Neuronal stem cell (in vitro differentiated cells): Measurements from ENCODE around the gene GPT2.

Experiments used
- DNase-seq: peaks from one replicate; pipeline ENCODE4 v3.0.0-alpha.2; 2013; ENCODE audit warnings: low spot score
- H2AFZ ChIP-seq: one replicate; pipeline ENCODE4 v1.6.1; 2013; ENCODE audit warnings: mild to moderate bottlenecking, low read length, inconsistent platforms
- H2AK5ac ChIP-seq: 2 replicates; pipeline ENCODE4 v1.6.1; 2013; ENCODE audit warnings: low read depth, mild to moderate bottlenecking, inconsistent platforms, low read length, moderate library complexity, mixed read lengths
- H2BK120ac ChIP-seq: 2 replicates; pipeline ENCODE4 v1.6.1; 2013; ENCODE audit warnings: low read depth, mild to moderate bottlenecking, inconsistent platforms, low read length, moderate library complexity, mixed read lengths
- H2BK12ac ChIP-seq: one replicate; pipeline ENCODE4 v1.6.1; 2013; ENCODE audit warnings: low read length, inconsistent platforms
- H2BK15ac ChIP-seq: 2 replicates; pipeline ENCODE4 v1.6.1; 2013; ENCODE audit warnings: mild to moderate bottlenecking, low read length, inconsistent platforms, mixed read lengths
- H2BK5ac ChIP-seq: one replicate; pipeline ENCODE4 v1.6.1; 2013; ENCODE audit warnings: inconsistent platforms, mild to moderate bottlenecking, low read length, moderate library complexity
- H3K14ac ChIP-seq: one replicate; pipeline ENCODE4 v1.6.1; 2013; ENCODE audit warnings: low read length, inconsistent platforms
- H3K18ac ChIP-seq: 2 replicates; pipeline ENCODE4 v1.6.1; 2013; ENCODE audit warnings: low read length, inconsistent platforms
- H3K23ac ChIP-seq: 2 replicates; pipeline ENCODE4 v1.6.1; 2013; ENCODE audit warnings: low read depth, mild to moderate bottlenecking, mixed read lengths, low read length, inconsistent platforms; ENCODE audit not compliant: poor library complexity
- H3K27ac ChIP-seq: replicated peaks from 3 replicates; pipeline ENCODE4 v1.5.1; 2013; ENCODE audit warnings: low read length, inconsistent platforms
- H3K27me3 ChIP-seq, 3 experiments: 2 replicates each; pipeline ENCODE4 v1.6.1; 2013; ENCODE audit warnings: low read length in 3 of 3, mild to moderate bottlenecking in 2 of 3, inconsistent platforms in 1 of 3, low read depth in 1 of 3, mixed read lengths in 1 of 3, moderate library complexity in 1 of 3; ENCODE audit not compliant: control insufficient read depth in 3 of 3, insufficient read depth in 3 of 3
- H3K36me3 ChIP-seq, 2 donors: replicated peaks in 1 of 2; 2 replicates each; pipeline ENCODE4 v1.6.1; 2013; ENCODE audit warnings: low read length in 2 of 2; ENCODE audit not compliant: control insufficient read depth in 2 of 2, insufficient read depth in 2 of 2
- H3K4ac ChIP-seq: 2 replicates; pipeline ENCODE4 v1.6.1; 2013; ENCODE audit warnings: inconsistent platforms, mild to moderate bottlenecking, low read length, moderate library complexity
- H3K4me1 ChIP-seq, 2 donors: 1 replicate in 1 of 2; 2 replicates in 1 of 2; pipeline ENCODE4 v1.6.1; 2013; ENCODE audit warnings: low read length in 2 of 2, low read depth in 1 of 2; ENCODE audit not compliant: control insufficient read depth in 2 of 2, insufficient read depth in 1 of 2
- H3K4me2 ChIP-seq: one replicate; pipeline ENCODE4 v1.6.1; 2013; ENCODE audit warnings: mild to moderate bottlenecking, low read length, inconsistent platforms; ENCODE audit not compliant: insufficient read depth, poor library complexity, severe bottlenecking
- H3K4me3 ChIP-seq, 2 donors: 2 replicates each; pipeline ENCODE4 v1.5.1; 2013; ENCODE audit warnings: low read length in 2 of 2, mild to moderate bottlenecking in 2 of 2, inconsistent platforms in 1 of 2, moderate library complexity in 1 of 2
- H3K79me1 ChIP-seq: one replicate; pipeline ENCODE4 v1.6.1; 2013; ENCODE audit warnings: low read depth, mild to moderate bottlenecking, inconsistent platforms, low read length, moderate library complexity
- H3K9ac ChIP-seq: one replicate; pipeline ENCODE4 v1.6.1; 2013; ENCODE audit warnings: mild to moderate bottlenecking, low read depth, low read length, inconsistent platforms; ENCODE audit not compliant: poor library complexity
- H3K9me3 ChIP-seq, 2 donors: replicated peaks in 1 of 2; 2 replicates each; pipeline versions ENCODE3 to v1.6.1; 2013; ENCODE audit warnings: low read length in 2 of 2, mild to moderate bottlenecking in 2 of 2, inconsistent platforms in 1 of 2, low read depth in 1 of 2, mixed read lengths in 1 of 2, moderate library complexity in 1 of 2; ENCODE audit not compliant: control insufficient read depth in 2 of 2, insufficient read depth in 1 of 2
- H4K8ac ChIP-seq: one replicate; pipeline ENCODE4 v1.6.1; 2013; ENCODE audit warnings: low read depth, mild to moderate bottlenecking, inconsistent platforms, low read length, moderate library complexity
- H4K91ac ChIP-seq: one replicate; pipeline ENCODE4 v1.6.1; 2013; ENCODE audit warnings: low read length, low read depth, mild to moderate bottlenecking, inconsistent platforms; ENCODE audit not compliant: poor library complexity
- whole genome bisulfite sequencing, 2 donors: extraction: QIAGEN DNeasy Blood & Tissue Kit; methylation state at CpG; one replicate each; pipeline ENCODE4 v1.1.7; 2013; ENCODE audit warnings: missing lambda C conversion rate in 2 of 2, mixed read lengths in 1 of 2; ENCODE audit not compliant: insufficient read length in 2 of 2, insufficient replicate concordance in 1 of 2; ENCODE audit errors: extremely low coverage in 2 of 2; 5-methylcytosine and 5-hydroxymethylcytosine counted together

GPT2 gene

GRCh38 chr16:46903255-46903905, 19.2 kb downstream of the GPT2 start:
- Histone ChIP-seq H2BK12ac (no peak overlapping the region), H3K36me3 (peaks cover 36 to 80% of the 10 kb centered on the region in 2 donors), H3K9me3 (no peaks in the 10 kb centered on the region), H3K4me2 (no peak overlapping the region), H3K4me3 (no peak overlapping the region), H3K23ac (no peak overlapping the region), H3K14ac (no peak overlapping the region), H2BK5ac (no peak overlapping the region), H3K9ac (no peak overlapping the region), H3K4ac (no peak overlapping the region), H4K8ac (no peak overlapping the region), H3K18ac (no peak overlapping the region), H3K79me1 (peaks cover 3% of the 10 kb centered on the region), H3K4me1 (peaks cover 0 to 3% of the 10 kb centered on the region in 2 donors), H4K91ac (no peak overlapping the region), H3K27ac (no peak overlapping the region), H2BK15ac (no peak overlapping the region), H2AK5ac (no peak overlapping the region), H3K27me3 (no peaks in the 10 kb centered on the region), H2BK120ac (no peak overlapping the region), H2AFZ (no peak overlapping the region)
- DNase-seq, result no peak
- whole genome bisulfite sequencing, 2 donors, result no CpG with 5 or more reads among the region's 5 CpGs

GRCh38 chr16:46904471-46904870, 20.3 kb downstream of the GPT2 start:
- H3K36me3 ChIP-seq, result peaks cover 33 to 76% of the 10 kb centered on the region in 2 donors

GRCh38 chr16:46906360-46907060, 22.3 kb downstream of the GPT2 start:
- Histone ChIP-seq H3K23ac (no peak overlapping the region), H3K14ac (no peak overlapping the region), H2BK5ac (no peak overlapping the region), H3K9ac (no peak overlapping the region), H2BK120ac (no peak overlapping the region), H3K27ac (no peak overlapping the region), H3K4me3 (no peak overlapping the region), H3K36me3 (peaks cover 31 to 76% of the 10 kb centered on the region in 2 donors), H3K18ac (no peak overlapping the region), H2BK15ac (no peak overlapping the region), H3K4me1 (peaks cover 0 to 2% of the 10 kb centered on the region in 2 donors), H3K4me2 (no peak overlapping the region), H2AFZ (no peak overlapping the region), H4K91ac (no peak overlapping the region), H3K27me3 (no peaks in the 10 kb centered on the region), H2AK5ac (no peak overlapping the region), H3K4ac (no peak overlapping the region), H4K8ac (no peak overlapping the region), H2BK12ac (no peak overlapping the region), H3K9me3 (peaks cover 0 to 2% of the 10 kb centered on the region in 2 donors), H3K79me1 (no peaks in the 10 kb centered on the region)
- no CpG with 5 or more reads among the region's 12 CpGs for WGBS, 2 donors
- no peak for DNase-seq

More at GRCh38 chr16:46904471-46904870, 20.3 kb downstream of the GPT2 start:
- Histone ChIP-seq H3K4me3 (no peak overlapping the region), H2BK15ac (no peak overlapping the region), H3K23ac (no peak overlapping the region), H3K79me1 (peaks cover 3% of the 10 kb centered on the region), H4K91ac (no peak overlapping the region), H3K4me1 (peaks cover 0 to 4% of the 10 kb centered on the region in 2 donors), H3K27me3 (no peaks in the 10 kb centered on the region), H2BK120ac (no peak overlapping the region), H3K27ac (no peak overlapping the region), H3K4ac (no peak overlapping the region), H2AFZ (no peak overlapping the region), H3K4me2 (no peak overlapping the region), H2BK5ac (no peak overlapping the region), H3K9me3 (no peaks in the 10 kb centered on the region), H3K14ac (no peak overlapping the region), H2AK5ac (no peak overlapping the region), H3K9ac (no peak overlapping the region), H3K18ac (no peak overlapping the region), H2BK12ac (no peak overlapping the region), H4K8ac (no peak overlapping the region)
- WGBS, 2 donors, result no CpG with 5 or more reads among the region's 3 CpGs
- DNase-seq, result no peak

- no peak overlapping the region for H3K9ac ChIP-seq
- DNase-seq, result no peak
- WGBS, 2 donors, result no CpG with 5 or more reads among the region's 12 CpGs
- no peak overlapping the region for H2AK5ac ChIP-seq
- peaks cover 0 to 2% of the 10 kb centered on the region in 2 donors for H3K9me3 ChIP-seq
- H3K4me2 ChIP-seq, result no peak overlapping the region
- no peak overlapping the region for H2BK12ac ChIP-seq
- no peak overlapping the region for H3K14ac ChIP-seq
- H2BK15ac ChIP-seq, result no peak overlapping the region
- no peaks in the 10 kb centered on the region for H3K79me1 ChIP-seq
- H3K27ac ChIP-seq, result no peak overlapping the region
- no peak overlapping the region for H2BK120ac ChIP-seq
- H3K4me1 ChIP-seq, result peaks cover 0 to 2% of the 10 kb centered on the region in 2 donors
- no peak overlapping the region for H4K91ac ChIP-seq
- H4K8ac ChIP-seq, result no peak overlapping the region
- H2AFZ ChIP-seq, result no peak overlapping the region
- no peak overlapping the region for H3K23ac ChIP-seq
- H3K4ac ChIP-seq, result no peak overlapping the region
- H3K4me3 ChIP-seq, result no peak overlapping the region
- H3K36me3 ChIP-seq, result peaks cover 32 to 76% of the 10 kb centered on the region in 2 donors
- no peak overlapping the region for H2BK5ac ChIP-seq
- H3K27me3 ChIP-seq, result no peaks in the 10 kb centered on the region
- H3K18ac ChIP-seq, result no peak overlapping the region
Measured at GRCh38 chr16:46907061-46907774, 23.1 kb downstream of the GPT2 start.
